ENCODE measurements around the gene TSPAN18.

TSPAN18 gene

DNA sequence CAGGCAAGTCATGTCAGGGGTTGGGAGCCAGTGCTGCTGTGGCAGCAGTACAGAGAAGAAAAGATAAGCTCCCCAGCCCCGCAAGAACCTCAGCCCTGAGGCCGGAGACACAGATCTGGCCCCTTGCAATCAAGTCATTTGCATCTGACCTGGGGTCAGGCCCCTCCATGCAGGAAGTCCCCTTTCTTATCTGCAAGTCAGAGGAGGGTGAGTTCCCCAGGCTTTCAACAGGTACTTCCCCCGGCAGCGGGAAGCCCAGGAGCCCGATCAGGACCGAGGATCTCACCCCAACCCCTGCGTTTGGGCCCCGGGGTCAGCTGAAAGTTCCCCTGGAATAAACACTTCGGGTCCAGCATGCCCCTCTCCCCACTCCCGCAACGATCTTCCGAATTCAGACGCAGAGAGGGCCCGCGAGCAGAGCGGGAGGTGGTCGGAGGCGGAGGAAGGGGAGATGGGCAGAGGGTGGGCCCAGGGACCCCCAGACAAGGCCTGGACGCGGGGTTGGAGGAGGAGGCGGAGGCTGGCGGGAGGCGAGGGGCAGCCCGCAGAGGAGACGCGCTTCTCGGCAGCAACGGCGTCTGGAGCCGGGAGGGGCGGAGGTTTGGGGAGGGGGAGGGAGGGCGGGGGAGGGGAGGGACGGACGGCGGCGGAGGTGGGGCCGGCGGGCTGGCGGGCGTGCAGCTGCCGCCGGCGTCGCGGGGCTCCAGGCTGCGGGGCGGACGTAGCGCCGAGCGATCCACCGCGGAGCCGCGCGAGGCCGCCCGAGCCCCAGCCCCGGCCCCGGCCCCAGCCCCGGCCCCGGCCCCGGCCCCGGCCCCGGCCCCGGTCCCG lies at the start of gene TSPAN18:
Gene TSPAN18, plus strand, starts transcription at position 680 of the 831 bp plus-strand sequence. CDS start 179,455 bp downstream, outside the sequence.
- no peak for DNase-seq (ENCODE audit: low spot score)

GRCh38 chr11:44680982-44681597 lies 45.7 kb upstream of the TSPAN18 start:
- DNase-seq (ENCODE audit: low spot score) = no peak

DNA sequence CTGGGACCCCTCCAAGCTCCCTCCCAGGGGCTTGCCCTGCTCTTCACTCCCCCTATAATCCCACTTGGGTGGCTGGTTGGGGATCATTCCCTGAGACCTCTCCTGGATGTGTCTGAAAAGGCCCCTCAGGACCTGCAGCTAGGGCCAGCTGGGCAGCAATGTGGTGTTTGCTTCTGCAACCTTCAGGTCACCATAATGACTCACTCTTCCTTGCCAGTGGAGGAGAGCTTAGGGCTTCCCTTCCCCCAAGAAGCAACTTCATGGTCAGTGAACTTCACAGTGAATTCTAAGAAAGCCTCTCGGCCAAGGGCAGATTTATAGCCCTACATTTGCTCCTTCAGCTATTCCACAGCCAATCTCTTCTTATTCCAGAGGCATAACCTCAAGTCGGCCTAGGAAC lies 45.1 kb upstream of the TSPAN18 start:
- peak; percentile 36 for DNase-seq (ENCODE audit: low spot score)

DNA sequence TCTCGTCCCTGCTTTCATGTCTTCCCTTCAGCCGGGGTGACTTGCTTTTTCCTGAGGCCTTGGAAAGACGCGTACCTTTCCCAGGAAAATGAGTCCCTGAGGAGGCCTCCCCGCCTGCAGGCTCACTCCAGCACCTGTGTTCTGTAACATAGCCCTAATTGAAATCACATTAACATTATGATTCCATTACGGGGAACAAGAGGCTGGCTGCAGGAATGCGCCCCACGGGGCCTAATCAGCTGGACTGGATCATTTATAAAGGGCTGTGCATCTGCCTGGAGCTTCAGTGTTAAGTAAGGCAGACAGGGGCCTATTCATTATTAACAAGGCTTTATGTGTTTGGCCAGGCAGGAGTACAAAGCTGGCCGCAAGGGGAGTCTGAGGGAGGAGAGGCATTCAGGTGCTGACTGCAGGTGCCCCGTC lies 41.9 kb upstream of the TSPAN18 start:
- no peak for DNase-seq (ENCODE audit: low spot score)

DNA sequence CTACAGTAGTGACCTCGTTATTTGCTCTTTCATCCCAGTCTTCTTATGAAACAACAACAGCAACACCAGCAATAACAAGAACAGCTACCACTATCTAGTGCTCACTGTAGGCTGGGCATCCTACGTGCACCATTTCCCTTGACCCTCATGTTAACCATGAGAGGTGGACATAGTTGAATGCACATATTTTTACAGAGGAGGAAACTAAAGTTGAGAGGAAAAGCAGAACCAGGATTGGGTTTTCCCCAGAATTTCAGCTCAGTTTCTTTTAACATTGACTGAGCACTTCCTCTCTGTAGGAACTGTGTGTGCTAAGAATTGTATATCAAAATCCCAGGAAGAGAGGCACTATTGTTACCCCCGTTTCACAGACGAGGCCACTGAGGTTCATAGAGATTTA lies 39.4 kb upstream of the TSPAN18 start:
- no peak for DNase-seq (ENCODE audit: low spot score)

DNA sequence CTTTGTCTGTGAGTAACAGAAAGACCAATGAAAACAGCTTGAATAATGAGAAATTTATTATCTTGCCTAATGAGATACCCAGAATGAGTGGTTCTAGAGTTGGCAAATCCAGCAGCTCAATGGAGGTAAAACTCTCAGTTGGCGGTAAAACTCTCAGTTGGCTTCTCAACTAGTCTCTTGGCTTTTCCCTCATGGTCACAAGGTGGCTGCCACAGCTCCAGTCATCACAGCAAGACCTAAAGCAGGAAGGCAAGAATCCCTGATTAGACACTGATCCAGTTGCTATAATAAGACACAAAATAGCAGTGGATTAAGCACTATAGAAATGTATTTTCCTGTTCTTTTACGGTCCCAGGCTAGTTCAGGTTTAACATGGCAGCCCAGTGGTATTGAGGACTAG lies 37.5 kb upstream of the TSPAN18 start:
- no peak for DNase-seq (ENCODE audit: low spot score)

- no peak for DNase-seq (ENCODE audit: low spot score)
Measured at GRCh38 chr11:44690651-44691050, 36.1 kb upstream of the TSPAN18 start.

DNA sequence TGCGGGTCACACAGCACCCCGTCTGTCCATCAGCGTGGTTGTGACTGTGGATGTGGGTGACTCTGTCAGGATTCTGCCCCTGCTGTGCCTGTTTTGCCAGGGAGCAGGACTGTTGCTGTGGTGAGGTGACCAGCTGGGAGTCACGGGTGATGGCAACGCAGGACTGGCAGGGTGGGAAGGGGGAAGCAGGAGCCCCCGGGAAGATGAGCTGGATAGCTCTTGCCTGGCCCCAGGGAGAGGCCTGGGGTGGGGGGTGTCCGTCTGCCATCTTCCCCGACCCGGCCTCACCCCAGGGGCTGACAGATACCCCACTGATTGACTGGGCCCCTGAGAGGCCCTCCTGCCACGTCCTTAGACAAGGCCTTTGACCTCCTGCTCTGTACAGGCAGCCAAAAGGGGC lies 34.3 kb upstream of the TSPAN18 start:
- DNase-seq (ENCODE audit: low spot score) = no peak

GRCh38 chr11:44693654-44694119 lies 33.1 kb upstream of the TSPAN18 start:
- DNase-seq (ENCODE audit: low spot score) = no peak

DNA sequence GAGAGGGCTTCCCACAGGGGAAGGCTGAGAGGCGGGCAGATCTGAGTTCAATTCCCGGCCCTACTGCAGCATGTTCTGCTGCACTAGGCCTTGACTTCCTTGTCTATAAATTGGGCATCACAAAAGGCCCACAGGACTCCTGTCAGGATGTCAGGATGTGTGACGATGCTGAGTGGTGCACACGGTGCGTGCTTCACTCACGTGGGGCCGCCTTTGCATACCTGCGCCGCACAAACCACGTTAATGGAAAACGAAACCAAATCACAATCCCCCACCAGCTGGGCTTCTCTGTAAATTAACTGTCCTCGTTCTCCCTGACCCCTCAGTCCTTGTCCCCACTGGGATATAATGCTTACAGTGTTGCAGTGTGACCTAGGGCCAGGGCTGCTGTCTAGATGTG lies 32.3 kb upstream of the TSPAN18 start:
- no peak for DNase-seq (ENCODE audit: low spot score)

- DNase-seq (ENCODE audit: low spot score) = no peak
Measured at GRCh38 chr11:44695169-44695833, 31.5 kb upstream of the TSPAN18 start.

- no peak for DNase-seq (ENCODE audit: low spot score)
Measured at GRCh38 chr11:44698252-44698912, 28.4 kb upstream of the TSPAN18 start.

DNA sequence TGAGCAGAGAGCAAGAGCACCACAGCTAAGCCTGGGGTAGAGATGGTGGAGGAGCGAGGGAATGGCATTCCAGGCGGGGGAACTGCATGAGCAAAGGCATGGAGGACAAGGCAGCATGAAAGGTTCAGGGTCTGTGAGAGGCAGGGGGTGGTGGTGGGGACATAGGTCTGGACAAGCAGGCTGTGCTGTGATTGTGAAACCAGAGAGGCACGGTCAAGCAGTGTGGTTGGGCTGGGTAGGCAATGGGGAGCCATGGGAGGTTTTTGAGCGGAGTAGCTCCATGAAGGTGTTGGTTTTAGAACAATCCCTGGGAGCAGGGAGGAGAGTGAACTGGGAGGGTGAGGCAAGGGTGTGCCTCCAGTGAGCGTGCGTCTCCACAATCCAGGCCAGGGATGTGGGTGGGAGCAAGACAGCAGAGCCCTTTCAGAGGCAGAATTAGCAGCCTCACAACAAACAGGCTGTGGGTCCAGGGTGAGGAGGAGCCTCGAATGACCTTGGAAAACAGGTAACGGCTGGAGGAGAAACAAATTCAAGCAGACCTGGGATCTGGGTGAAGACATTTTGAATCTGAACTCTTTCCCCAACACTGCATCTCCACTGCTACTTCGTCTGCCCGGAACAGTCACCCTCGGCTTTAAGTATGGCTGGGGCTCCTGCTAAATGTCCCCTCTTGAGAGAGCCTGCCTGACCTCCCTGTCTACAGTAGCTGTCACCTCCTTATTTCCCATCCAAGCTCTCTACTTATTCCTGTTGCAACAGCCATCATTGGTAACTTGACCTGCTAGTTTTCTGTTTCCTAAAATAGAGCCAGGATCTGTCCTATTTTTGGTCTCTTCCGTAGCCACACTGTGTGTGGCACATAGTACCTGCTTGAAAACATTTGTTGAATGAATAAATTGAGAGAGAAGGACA lies 27.0 kb upstream of the TSPAN18 start:
- DNase-seq (ENCODE audit: low spot score) = no peak

- no peak for DNase-seq (ENCODE audit: low spot score)
Measured at GRCh38 chr11:44701276-44701675, 25.5 kb upstream of the TSPAN18 start.

- DNase-seq (ENCODE audit: low spot score) = no peak
Measured at GRCh38 chr11:44702889-44703288, 23.9 kb upstream of the TSPAN18 start.

DNA sequence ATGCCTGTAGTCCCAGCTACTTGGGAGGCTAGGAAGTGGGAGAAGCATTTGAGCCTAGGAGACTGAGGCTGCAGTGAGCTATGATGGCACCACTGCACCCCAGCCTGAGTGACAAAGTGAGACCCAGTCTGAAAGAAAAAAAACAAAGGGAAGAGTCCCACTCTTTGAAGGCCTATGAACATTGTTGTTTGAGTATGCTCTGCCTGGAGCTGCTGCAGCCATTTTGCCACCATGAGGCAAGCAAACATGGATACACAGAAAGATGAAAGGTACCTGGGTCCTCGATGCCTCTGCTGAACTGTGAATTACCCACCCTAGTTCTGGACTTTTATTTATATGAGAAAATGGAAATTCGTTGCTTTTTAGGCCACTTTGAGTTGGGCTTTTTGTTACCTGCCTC lies 19.7 kb upstream of the TSPAN18 start:
- no peak for DNase-seq (ENCODE audit: low spot score)

DNA sequence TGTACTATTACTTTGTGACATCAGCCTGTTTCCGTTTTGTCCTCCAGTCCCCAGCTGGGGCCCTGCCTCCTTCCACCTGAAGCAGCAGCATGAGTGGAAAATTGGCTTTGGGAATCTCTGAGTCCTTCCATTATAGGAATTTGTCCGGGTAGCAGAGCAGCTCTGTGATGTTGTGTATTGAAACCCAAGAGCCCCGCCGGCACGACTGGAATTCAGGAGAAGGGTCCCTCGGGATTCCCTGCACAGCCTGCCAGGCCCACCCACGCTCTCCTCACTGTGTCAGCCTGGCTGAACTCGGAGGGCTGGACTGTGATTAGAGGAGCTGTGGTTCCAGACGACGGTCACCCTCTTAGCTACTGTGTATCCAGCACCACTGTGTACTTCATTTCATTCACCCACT lies 18.8 kb upstream of the TSPAN18 start:
- peak; percentile 31 for DNase-seq (ENCODE audit: low spot score)

- no peak for DNase-seq (ENCODE audit: low spot score)
Measured at GRCh38 chr11:44708523-44709280, 18.1 kb upstream of the TSPAN18 start.

DNA sequence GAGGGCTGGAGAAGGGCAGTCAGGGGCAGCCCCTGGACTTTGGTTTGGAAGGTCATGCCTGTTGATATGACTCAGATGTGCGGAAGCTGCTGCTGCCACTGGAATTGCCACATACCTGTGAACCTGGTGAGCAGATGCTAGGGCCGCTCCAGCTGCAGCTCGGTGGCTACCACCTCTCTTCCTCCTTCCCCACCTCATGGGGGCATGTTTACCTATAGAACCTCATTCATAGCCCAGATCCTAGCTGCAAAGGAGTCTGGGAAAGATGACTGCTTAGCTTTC lies 17.5 kb upstream of the TSPAN18 start:
- DNase-seq (ENCODE audit: low spot score) = no peak

DNA sequence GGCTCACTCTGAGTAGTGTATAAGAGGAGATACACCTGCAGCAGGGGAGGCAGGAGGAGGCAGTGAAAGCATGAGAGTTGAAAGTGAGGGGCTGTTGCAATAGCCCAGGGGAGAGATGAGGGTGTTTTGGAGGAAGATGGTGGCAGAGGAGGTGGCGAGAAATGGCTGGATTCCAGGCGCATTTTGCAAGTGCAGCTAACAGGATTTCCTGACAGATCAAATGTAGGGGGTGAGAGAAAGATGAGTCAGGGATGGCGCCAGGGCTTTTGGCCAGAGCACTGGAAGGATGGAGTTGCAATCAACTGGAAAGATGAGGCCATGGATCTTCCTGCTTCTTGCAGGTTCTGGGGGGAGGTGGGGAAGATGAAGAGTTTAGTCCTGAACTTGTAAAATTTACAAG lies 16.8 kb upstream of the TSPAN18 start:
- no peak for DNase-seq (ENCODE audit: low spot score)
